ENCODE data around the gene ZNRF3.

ZNRF3 gene

DNA sequence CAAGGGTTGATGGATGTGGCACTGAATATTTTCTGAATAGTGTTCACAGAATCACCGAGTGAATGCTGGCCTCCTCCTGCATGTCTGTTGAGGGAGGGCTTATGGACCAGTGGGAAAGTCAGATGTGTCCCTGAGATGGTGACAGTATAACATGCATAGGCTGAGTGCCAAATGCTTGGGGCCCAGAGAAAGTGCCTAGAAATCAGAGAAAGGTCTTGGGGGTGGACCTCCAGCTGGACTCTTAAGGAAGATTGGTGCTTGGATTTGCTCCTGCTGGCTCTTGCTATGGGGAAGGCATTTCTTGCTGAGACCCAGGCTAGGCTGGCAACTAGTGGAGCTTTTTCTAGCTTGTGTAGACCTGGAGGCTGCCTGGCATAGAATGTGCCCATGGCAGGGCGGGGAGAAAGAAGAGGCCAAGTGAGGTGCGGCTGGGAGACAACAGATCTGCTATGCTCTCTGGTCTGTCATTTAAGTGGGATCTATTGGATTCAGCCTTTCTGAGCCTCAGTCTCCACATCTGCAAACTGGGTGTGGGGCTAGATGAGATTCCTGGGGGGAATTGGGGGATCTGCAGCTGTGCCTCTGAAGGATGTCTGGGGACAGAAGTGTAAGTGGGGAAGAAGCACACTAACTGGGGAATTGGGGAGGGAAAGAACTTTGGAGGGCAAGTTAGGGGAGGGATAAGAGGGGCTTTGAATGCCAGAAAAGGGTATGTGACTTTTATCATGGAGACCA, 27.4 kb downstream of the ZNRF3 start:
- DNase-seq = no peak

DNA sequence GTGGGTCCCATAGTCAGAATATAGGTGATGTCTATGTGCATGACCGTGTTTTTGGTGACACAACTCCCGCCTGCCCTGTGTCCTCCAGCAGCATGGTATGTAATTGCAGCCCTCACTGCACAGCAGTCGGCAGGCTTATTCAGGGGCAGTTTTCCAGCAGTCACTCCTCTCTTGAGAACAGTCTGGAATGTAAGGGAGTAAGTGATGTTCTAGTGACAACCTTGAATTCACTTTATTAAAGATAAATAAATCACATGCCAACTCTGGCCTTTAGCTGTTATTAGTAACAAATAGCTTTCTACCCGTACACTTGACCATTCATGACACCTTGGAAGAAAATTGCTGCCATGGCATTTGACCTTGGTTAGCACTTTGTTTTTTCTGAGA, 27.9 kb downstream of the ZNRF3 start:
- DNase-seq = no peak

DNA sequence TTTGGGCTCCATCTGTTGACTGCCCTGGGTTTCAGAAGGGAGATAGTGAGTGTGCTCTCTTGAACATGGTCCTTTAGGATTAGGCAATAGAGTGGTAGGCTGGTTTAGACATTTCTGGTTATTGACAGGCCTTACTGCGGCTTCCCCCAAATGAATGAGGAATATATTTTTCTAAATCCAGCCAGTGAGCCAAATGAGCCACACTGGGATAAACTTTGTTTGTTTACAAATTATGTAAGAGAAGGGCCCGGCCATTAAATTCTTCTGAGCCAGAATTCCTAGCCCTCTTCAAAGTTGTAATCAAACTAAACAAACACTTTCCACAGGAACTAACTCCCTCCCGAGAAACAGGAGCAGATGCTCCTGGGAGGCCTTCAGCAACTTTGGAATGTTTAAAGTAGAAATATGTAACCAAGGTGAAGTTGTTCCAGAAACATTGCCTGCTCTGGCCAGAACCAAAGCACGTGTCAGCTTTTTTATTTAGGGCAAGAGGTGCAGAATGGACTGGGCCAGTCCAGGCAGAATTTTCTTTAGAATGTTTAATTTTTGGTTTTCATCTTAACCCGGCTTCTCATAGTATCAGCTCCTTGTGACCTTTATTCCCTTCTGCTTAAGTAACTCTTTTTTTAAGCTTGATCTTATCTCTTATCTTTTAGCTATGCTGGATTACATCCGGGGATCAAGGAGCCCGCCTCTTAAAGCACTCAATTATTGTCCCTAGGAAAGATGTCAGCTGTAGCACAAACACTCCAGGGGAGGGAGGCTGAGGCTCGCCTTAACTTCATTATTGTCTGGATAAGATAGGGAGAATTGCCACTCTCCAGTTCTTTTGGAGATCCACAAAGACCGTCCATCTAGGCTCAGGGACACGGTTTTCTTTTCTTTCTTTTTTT, 28.7 kb downstream of the ZNRF3 start:
- no peak for DNase-seq

DNA sequence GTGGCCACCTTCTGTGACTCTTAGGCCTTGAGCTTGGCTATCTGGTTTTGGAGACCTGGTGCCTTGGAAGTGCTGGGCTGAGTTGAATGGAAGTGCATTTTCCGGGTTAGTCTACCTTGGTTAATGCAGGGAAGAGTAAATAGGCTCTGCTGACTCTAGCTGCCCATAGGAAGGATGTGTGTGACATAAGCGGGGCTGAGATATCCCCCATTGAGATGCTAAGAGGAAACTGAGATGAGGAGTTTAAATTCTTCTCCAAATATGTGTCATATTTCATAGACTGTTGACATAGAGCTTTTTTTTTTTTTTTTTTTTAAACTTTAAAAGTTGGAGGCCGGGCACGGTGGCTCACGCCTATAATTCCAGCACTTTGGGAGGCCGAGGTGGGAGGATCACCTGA, 30.8 kb downstream of the ZNRF3 start:
- no peak for DNase-seq

DNA sequence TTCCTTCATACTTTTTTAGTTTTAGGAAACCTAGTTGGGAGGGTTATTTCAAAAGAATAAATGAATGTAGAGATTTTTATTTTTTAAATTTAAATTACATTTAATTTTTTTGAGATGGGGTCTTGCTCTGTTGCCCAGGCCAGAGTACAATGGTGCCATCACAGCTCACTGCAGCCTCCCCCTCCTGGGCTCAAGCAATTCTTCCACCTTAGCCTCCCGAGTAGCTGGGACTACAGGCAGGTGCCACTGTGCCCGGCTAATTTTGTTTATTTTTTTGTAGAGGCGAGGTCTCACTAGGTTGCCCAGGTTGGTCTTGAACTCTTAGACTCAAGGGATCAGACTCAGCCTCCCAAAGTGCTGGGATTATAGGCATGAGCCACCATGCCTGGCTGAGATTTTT, 32.6 kb downstream of the ZNRF3 start:
- no peak for DNase-seq

DNA sequence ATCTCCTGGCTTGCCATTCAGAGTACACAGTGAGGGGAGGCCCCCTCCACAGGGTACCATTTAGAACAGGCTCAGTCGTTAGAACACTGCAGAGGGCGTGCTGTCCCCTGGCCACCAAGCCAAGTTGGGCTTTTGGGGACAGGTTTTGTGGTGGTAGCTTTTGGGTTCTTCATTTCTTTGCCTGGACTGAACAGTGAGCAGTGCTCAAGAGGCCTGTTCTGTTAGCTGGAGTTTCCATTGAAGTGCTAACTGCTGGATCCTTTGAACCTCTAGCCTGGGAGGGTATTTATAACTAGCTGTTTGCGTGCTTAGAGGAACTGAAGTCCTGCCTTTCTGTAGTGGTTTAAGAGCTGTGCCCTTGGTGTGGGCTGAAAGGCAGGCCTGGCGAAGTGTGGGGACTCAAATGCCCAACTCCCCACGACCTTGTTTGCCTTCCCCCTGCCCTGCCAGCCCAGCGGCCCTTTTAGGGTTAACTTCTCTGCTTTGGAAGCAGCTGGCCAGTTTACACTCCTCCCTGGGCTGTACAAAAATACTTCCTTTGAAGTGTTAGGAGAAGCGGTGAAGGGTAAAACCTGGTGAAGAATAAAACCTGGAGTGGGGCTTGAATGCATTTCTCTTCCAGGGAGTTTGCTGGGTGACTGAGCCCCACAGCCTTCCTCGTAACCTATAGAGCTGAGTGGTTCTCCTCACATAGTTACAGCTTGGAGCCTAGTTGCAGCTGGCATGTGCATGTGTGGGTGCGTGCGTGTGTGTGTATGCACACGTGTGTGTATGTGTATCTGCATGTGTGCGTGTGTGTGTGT, 34.6 kb downstream of the ZNRF3 start:
- DNase-seq = no peak

DNA sequence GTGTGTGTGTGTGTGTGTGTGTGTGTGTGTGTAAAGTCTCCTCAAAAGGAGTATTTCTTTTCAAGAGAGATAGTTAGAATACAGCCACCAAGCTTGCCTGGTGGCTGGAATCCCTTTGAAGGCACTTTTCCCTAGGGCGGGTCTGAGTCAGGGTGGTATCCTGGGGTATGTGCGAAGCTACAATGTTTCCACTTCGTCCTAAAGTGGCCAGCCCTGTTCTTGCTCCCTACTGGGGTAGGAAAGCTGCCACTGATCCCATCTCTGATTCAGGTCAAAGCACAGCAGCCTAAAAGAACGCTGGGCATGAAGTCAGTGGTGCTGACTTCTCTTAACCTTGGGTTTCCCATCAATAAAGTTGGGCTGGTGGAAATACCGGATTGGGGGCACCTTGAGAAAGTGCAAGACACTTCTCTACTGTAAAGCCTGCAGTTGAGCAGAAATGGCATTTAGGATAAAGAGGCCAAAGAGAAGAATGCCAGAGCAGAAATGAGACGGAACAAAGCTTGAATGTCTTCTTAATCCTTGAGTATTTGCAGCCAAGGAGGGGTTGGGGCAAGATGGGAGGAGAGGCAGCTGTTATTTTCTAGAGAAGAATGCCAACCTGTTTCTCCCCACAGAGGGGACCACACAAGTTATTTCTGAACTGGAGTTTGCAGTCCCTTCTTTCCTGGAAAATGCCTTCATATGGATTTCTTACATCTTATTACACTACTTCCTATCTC, 35.3 kb downstream of the ZNRF3 start:
- DNase-seq = no peak

DNA sequence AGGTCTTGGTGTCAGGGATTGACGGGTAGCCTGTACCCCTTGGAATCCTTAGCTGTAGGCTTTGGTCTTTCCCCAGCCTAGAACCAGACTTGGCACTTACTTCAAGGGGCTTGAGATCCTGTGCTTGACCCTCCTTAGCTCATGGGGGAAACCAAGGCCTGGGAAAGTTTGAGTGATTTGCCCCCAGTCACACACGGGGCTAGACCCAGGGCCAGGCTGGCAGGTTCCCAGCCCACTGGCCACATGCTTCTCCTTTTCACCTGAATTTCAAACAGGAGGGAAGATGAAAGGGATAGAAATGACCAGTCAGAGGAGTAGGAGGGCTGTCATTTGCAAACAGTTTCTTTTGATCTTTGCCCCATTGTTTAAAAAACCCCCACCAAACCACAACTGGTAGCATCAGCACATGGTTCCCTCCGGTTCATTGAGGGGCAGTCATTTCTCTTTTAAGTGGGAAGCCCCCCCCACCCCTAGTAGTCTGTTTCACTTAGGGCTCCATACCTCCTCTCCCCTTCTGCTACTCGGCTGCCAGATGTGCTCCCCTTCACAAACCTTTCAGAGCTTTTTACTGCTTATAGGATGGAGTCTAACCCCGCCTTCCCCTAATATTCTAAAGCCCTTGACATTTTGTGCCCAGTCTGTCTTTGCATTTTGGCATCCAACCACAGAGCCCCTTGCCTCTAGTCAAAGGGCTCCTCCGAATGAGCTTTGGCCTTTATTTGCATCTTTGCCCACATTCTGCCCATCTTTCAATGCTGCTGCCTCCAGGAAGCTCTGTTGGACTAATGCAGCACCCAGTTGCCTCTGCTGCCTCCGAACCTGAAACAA, 37.6 kb downstream of the ZNRF3 start:
- no peak for DNase-seq

DNA sequence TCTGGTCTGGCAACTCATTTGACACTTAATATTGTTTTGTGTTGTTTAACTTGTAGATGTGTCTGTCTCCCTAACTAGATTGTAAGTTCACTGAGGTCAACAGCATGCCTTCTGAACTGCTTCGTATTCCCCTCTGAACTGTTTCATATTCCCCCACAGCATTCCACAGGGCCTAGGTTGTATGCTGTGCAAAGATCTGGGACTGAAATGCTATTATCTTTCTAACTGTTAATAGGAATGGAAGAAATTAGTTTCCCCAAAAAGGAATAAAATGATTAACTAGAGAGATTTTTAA, 38.2 kb downstream of the ZNRF3 start:
- no peak for DNase-seq

DNA sequence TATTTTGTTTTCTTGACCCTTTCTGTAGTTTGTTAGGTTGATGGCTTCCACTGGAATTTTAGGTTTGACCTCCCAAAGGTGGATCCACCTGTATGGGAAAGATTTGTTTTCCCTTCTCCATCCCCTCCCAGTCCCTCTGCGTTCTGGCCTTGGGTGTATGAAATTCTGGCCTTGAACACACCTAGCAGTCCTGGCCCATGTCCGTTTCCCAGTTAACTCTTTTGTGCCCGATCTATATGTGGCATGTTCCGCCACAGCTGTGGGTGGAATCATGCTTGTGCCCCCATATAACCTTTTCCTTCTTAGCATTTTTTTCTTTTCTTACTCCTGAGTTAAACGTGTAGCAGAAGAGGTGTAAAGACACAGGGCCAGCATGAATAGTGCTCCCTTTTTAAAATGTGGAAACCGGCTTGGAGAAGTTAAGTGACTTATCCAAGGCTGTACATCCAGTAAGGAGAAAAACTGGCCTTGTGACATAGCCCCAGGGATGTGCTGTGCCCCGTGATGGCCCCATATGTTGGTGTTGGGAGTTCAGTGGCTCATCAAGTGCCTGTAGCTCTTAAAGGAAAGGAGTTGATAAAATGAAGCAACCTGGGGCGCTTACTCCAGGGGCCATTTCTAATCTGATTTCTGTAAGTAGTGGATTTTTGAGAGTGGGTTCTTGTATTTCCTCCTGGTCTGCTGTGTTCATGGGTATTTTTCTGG, 39.3 kb downstream of the ZNRF3 start:
- DNase-seq = no peak

DNA sequence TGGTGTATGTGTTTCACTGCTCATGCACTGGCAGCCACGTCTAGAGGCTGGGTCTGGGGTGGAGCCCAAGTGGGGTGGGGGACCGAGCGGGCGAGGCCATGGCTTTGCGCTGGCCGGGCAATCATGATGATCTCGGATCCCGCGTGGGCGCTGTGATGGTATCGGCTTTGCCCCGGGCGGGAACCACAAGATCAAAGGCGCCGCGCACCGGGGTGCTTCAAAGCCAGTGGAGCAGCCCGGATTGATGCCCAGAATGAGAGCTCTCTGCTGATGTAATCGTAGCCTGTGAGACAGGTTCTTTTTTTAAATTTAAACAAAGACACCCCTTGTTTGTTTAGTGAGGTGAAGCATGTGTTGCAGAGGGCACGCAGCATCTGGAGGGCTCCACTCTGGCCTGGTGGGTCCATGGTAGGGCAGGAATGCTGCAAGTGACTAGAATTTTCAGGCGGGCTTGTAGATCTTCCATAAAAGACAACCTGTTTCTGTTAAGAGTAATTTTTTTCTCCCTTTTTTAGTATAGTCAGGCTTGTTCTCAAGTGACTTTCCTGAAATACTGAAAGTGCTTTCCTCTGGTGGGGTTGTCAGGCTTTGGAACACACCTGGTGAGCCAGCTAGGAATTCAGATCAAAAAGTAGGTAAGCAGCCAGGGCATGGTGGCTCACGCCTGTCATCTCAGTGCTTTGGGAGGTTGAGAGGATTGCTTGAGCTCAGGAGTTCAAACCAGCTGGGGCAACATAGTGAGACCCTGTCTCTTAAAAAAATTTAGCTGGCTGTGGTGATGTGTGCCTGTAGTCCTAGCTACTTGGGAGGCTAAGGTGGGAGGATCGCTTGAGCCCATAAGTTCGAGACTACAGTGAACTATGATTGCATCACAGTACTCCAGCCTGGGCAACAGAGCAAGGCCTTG, 40.7 kb downstream of the ZNRF3 start:
- DNase-seq = no peak

DNA sequence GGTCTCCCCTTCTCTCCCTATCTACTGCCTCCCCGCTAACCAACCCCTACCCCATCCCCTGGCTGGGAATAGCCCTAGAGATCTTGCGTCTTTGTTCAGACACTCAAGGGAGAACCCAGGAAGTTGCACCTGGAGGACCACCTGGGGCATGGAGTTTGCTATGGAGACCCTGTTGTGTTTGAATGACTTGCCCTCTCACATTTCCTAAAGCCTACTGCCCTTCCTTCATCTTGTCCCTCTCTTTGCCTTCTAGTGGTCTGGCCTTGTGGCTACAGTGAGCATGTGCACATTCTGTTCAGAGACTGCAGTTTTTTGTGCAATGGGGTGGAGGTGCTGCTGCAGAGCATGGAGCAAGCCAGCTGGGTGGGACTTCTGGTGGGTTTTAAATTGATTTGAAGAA, 42.5 kb downstream of the ZNRF3 start:
- no peak for DNase-seq

DNA sequence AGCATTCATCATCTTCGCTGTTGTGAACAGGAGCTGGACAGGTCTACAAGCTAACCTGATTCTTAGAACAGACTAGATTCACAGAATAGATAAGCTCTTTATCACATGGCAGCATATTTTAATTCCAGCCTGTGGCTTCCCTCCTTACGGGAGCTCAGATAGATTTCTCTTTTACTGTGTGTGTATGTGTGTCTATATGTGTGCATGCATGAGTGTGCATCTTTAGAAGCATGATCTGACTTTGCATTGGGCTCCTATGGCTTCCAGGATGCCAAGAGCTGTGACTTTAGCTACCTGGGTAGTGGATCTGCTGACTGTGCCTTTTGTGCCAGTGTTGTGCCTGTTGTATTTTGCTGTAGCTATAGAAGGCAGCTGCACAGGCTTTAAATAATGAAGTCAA, 44.3 kb downstream of the ZNRF3 start:
- DNase-seq = no peak

DNA sequence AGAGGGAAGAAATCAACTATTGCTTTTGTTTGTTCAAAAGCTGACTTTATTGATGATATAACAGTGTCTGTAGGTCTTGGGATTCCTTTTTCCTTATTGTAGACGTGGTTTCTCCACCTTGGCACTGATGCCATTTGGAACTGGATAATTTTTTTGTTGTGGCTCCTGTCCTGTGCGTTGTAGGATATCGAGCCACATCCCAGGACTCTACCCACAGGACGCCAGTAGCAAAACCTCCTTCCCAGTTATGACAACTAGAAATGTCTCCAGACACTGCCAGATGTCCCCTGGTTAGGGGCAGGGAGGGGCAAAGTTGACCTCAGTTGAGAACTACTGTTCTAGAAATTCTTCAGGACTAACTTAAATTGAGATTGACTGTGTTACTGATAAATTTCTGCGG, 45.8 kb downstream of the ZNRF3 start:
- DNase-seq = no peak

DNA sequence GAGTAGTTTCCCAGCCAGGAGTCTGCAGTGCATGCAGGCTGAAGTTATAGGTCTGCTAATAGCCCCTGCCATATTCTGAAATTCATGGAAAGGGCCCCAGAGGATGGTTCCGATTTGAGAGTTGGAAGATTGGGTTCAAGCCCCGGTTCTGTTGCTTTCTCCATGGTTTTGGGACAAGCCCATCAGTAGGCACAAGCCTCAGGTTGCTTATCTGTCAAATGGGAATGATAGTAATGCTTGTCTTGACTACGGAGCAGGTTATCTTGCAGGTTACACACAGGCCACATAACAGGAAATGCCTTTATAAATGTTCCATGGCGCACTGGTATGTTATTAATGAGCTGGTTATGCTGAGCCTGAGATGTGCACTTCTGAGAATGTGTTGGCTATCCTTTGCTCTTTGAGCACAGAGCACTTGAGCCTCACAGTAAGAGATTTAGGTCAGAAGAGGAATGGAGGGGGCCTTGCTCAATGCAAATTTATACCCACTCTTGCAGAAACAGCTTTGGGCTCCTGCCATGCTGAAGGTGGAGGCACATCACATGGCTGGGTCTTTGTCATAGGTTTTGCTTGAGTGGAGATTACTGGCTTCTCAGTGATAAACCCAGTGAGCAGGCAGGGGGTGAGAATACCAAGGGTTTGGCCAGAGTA, 47.1 kb downstream of the ZNRF3 start:
- no peak for DNase-seq

DNA sequence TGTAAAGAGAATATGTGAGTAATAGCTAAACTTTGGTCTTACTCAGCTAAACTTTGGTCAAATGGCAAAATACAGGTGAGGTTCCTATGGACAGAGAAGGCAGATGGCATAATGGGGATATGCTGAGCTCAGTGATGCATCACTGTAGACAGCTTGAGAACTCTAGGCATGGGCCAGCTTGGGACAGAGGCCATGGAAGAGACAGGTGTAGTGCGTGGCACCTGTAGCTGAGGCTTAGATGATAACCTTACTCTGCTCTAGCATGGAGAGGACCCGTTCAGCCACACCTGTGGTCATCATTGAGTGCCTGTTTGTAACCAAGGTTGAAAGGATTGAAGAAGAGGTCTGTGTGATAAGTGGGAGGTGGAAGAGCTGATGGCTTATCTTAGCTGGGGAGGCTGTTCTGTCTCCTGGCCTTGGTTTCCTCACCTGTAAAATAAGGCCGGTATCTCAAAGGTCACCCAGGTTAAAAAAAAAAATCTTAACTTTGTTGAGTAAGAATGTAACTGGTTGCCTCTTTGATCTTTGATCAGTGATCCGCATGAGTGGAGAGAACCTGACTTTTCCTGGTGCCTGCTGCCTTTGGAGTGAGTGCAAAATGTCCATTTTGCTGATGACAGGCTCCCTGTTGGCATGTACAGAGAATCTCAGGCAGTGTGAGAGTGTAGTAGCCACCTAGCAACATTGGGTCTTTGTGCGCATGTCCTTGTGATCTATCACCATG, 48.6 kb downstream of the ZNRF3 start:
- no peak for DNase-seq

DNA sequence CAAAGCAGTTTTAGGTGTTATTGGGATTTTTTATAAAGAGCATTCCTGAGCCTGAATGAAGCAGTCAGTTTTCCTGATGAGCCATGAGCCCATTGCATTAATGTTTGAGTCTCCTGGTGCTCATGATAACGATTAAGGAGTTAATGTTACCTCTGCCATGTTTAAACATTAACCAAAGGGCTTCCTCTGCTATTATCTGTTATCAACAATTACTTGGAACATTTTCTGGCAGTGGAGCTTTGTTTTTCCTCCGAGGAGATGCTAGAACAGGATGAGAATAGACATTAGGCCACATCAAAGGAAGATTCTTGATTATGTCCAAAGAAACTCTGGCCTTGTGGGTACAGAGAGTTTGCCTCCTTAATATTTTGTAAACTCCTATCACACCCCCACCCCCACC, 49.9 kb downstream of the ZNRF3 start:
- DNase-seq = no peak

DNA sequence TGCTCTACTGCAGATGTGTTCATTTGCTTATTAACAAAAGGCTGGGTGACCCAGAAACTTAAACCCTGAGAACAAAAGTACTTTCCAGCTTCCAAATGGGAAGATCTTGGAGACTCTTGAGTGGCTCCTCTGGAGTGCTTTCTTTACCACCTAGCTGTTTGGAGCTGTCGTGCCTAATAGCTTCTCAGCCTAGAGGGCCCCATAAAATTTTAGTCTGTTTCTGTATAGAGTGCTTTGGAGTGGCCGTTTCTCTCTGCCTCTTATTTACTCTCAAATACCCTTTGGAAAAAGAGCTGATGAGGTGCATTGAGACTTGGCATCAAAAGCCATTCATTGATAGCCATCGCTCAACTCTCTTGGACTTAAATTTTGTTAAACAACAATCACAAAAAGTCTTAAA, 50.7 kb downstream of the ZNRF3 start:
- no peak for DNase-seq

DNA sequence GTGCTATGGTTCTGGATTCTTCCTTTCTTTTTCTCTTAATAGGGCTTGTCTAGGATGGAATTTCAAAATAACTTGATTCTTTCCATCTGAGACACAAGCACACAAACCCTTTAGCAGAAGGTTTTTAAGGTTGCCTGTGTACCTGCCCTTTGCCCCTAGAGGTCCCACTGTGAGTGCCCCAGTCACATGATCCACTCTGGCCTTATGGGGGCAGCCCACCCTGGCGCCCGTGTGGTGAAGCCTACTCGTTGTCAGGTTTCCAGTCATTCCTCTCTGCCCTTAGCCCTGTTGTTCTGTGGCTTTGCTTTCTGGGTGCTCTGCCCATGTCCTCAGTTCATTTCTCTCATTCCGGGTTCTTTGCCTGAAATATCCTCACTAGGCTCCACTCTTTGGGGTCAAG, 51.8 kb downstream of the ZNRF3 start:
- no peak for DNase-seq

All from stimulated activated CD4-positive, alpha-beta T cell treated with anti-CD3 and anti-CD28 coated beads, Interleukin-4, amount 100 ng/mL, for 24 hours (primary cell).